HG02943 (cell line): ENCODE measurements around the gene CDC42BPB.

Experiments used
- ATAC-seq: cut with Tn5 transposase; IDR thresholded peaks from one replicate; pipeline ENCODE4 v1.9.1; 2021; ENCODE audit warnings: mild to moderate bottlenecking, low read depth, moderate library complexity; ENCODE audit not compliant: unreplicated experiment

The CDC42BPB gene

GRCh38 chr14:102970496-102970895 lies 86.9 kb downstream of the CDC42BPB start:
- ATAC-seq = no peak

GRCh38 chr14:102969901-102970300 lies 87.4 kb downstream of the CDC42BPB start:
- no peak for ATAC-seq

- ATAC-seq = no peak
Measured at GRCh38 chr14:102969060-102969791, 88.1 kb downstream of the CDC42BPB start.

- no peak for ATAC-seq
Measured at GRCh38 chr14:102968306-102968705, 89.0 kb downstream of the CDC42BPB start.

GRCh38 chr14:102967506-102967795 lies 89.9 kb downstream of the CDC42BPB start:
- ATAC-seq = no peak

- no peak for ATAC-seq
Measured at GRCh38 chr14:102966681-102967505, 90.5 kb downstream of the CDC42BPB start.

GRCh38 chr14:102965971-102966655 lies 91.2 kb downstream of the CDC42BPB start:
- no peak for ATAC-seq

GRCh38 chr14:102965282-102965681 lies 92.1 kb downstream of the CDC42BPB start:
- no peak for ATAC-seq

GRCh38 chr14:102964152-102964730 lies 93.1 kb downstream of the CDC42BPB start:
- ATAC-seq = no peak

- ATAC-seq = no peak
Measured at GRCh38 chr14:102962111-102962627, 95.2 kb downstream of the CDC42BPB start.

GRCh38 chr14:102958461-102958860 lies 98.9 kb downstream of the CDC42BPB start:
- no peak for ATAC-seq

- ATAC-seq = no peak
Measured at GRCh38 chr14:102957222-102957621, 100.1 kb downstream of the CDC42BPB start.

GRCh38 chr14:102955636-102956408 lies 101.5 kb downstream of the CDC42BPB start:
- no peak for ATAC-seq

- no peak for ATAC-seq
Measured at GRCh38 chr14:102954081-102954789, 103.1 kb downstream of the CDC42BPB start.

GRCh38 chr14:102953100-102953499 lies 104.2 kb downstream of the CDC42BPB start:
- no peak for ATAC-seq

GRCh38 chr14:102952276-102952675 lies 105.1 kb downstream of the CDC42BPB start:
- ATAC-seq = no peak

GRCh38 chr14:102951799-102952198 lies 105.5 kb downstream of the CDC42BPB start:
- no peak for ATAC-seq

- no peak for ATAC-seq
Measured at GRCh38 chr14:102951034-102951433, 106.3 kb downstream of the CDC42BPB start.

GRCh38 chr14:102949801-102950451 lies 107.4 kb downstream of the CDC42BPB start:
- ATAC-seq = no peak
